ENCODE data around the gene TOB1.

TOB1 gene

GRCh38 chr17:50832267-50832863 lies 33.8 kb downstream of the TOB1 start:
- DNase-seq (ENCODE audit: low spot score): no peak

GRCh38 chr17:50831471-50831928 lies 34.7 kb downstream of the TOB1 start:
- DNase-seq (ENCODE audit: low spot score): no peak

GRCh38 chr17:50830994-50831393 lies 35.2 kb downstream of the TOB1 start:
- DNase-seq (ENCODE audit: low spot score): no peak

GRCh38 chr17:50830352-50830751 lies 35.8 kb downstream of the TOB1 start:
- no peak for DNase-seq (ENCODE audit: low spot score)

GRCh38 chr17:50829332-50829731 lies 36.8 kb downstream of the TOB1 start:
- no peak for DNase-seq (ENCODE audit: low spot score)

- no peak for DNase-seq (ENCODE audit: low spot score)
Measured at GRCh38 chr17:50828508-50829170, 37.5 kb downstream of the TOB1 start.

- DNase-seq (ENCODE audit: low spot score): no peak
Measured at GRCh38 chr17:50825188-50825587, 41.0 kb downstream of the TOB1 start.

- no peak for DNase-seq (ENCODE audit: low spot score)
Measured at GRCh38 chr17:50824429-50824828, 41.7 kb downstream of the TOB1 start.

- no peak for DNase-seq (ENCODE audit: low spot score)
Measured at GRCh38 chr17:50822550-50822949, 43.6 kb downstream of the TOB1 start.

GRCh38 chr17:50820651-50821050 lies 45.5 kb downstream of the TOB1 start:
- no peak for DNase-seq (ENCODE audit: low spot score)

- DNase-seq (ENCODE audit: low spot score): no peak
Measured at GRCh38 chr17:50818921-50819657, 47.1 kb downstream of the TOB1 start.

- DNase-seq (ENCODE audit: low spot score): no peak
Measured at GRCh38 chr17:50818261-50818660, 47.9 kb downstream of the TOB1 start.

- no peak for DNase-seq (ENCODE audit: low spot score)
Measured at GRCh38 chr17:50817838-50818237, 48.3 kb downstream of the TOB1 start.

- DNase-seq (ENCODE audit: low spot score): peak; percentile 65
Measured at GRCh38 chr17:50816771-50817751, 49.1 kb downstream of the TOB1 start.

GRCh38 chr17:50816271-50816670 lies 49.9 kb downstream of the TOB1 start:
- DNase-seq (ENCODE audit: low spot score): no peak

- DNase-seq (ENCODE audit: low spot score): no peak
Measured at GRCh38 chr17:50815400-50815799, 50.8 kb downstream of the TOB1 start.

GRCh38 chr17:50813583-50813982 lies 52.6 kb downstream of the TOB1 start:
- DNase-seq (ENCODE audit: low spot score): no peak
